Prostate gland (tissue), 2 donors: ENCODE data around the gene ZBTB45.

Experiments used
- CTCF ChIP-seq, 4 experiments: fragments of 200-600 bp in 2 of 4; fragments of 450-650 bp in 2 of 4; sonication (generic) in 2 of 4; IDR thresholded peaks; 1 replicate in 3 of 4; 2 replicates in 1 of 4; pipeline ENCODE4 v1.5.1; 2016 to 2019; ENCODE audit warnings: antibody characterized with exemption in 4 of 4, mild to moderate bottlenecking in 2 of 4, moderate library complexity in 2 of 4
- POLR2A ChIP-seq: fragments of 450-650 bp; IDR thresholded peaks from one replicate; pipeline ENCODE4 v1.6.1; 2016; ENCODE audit warnings: antibody characterized with exemption, mild to moderate bottlenecking

- no peak for TF ChIP-seq CTCF (IDR thresholded peaks at IDR 0.05)
- no peak for TF ChIP-seq POLR2A
These were observed 9.8 kb upstream of the ZBTB45 start for GRCh38 chr19:58529405-58529804.
